ENCODE data around the gene ARSD. TPM values are rescaled to one million over a fixed set of nuclear protein-coding genes. Genes with fewer than 3 reads are reported as not detected.
"Not testable (repeated sequence)": the region's sequence is repeated elsewhere in the genome, so short reads cannot be mapped to it uniquely, and the experiment has no call there.

ARSD gene
- polyA plus RNA-seq, 1 of the 3 experiments (the other 2 are of a cell fraction) = 19.8 TPM

- Histone ChIP-seq H3K4me2 (no peak overlapping the region), H4K20me1 (ENCODE audit: insufficient read depth) (no peaks in the 10 kb centered on the region), H3K9ac (no peak overlapping the region), H3K27ac (ENCODE audit: low read depth in 2 of 2, low read length in 1 of 2) (no peak overlapping the region), H3K9me3 (no peaks in the 10 kb centered on the region), H3K27me3 (ENCODE audit: insufficient read depth) (no peaks in the 10 kb centered on the region), H3K4me3 (ENCODE audit: low read depth in 2 of 2, low read length in 1 of 2) (no peak overlapping the region), H3K4me1 (ENCODE audit: control insufficient read depth in 1 of 2, insufficient read depth in 2 of 2, low read depth in 1 of 2, low read length in 1 of 2) (peaks cover 0 to 6% of the 10 kb centered on the region in 2 experiments; a peak in 2 of 4 replicates), H3K79me2 (ENCODE audit: insufficient read depth) (no peaks in the 10 kb centered on the region), H3K9me2 (no peaks in the 10 kb centered on the region), H2AFZ (ENCODE audit: low read depth) (no peak overlapping the region), H3F3A (replicated peaks; ENCODE audit: insufficient read depth) (no peaks in the 10 kb centered on the region), H3K36me3 (replicated peaks in 1 of 2; ENCODE audit: control insufficient read depth in 1 of 2, insufficient read depth in 2 of 2, low read length in 1 of 2) (no peaks in the 10 kb centered on the region)
- ChIA-PET POLR2A (interaction anchor here (1.0 kb wide), 1 partner anchor 30 kb away, joined by 3 read pairs; the partner anchor contains the start of gene ARSD), CTCF (no interaction called here)
- TF ChIP-seq EZH2phosphoT487 (IDR thresholded peaks at IDR 0.05; ENCODE audit: borderline replicate concordance, low read depth) (no peak), EP300 (IDR thresholded peaks at IDR 0.05; ENCODE audit: borderline replicate concordance in 1 of 2, low read depth in 1 of 2, low read length in 1 of 2) (no peak)
- 71% methylated on average over 12 of the region's 13 CpGs for WGBS (ENCODE audit: low lambda C conversion rate)
- DNase-seq = no peak
Observed at GRCh38 chrX:2898846-2899512, 30.2 kb downstream of the ARSD start.

DNA sequence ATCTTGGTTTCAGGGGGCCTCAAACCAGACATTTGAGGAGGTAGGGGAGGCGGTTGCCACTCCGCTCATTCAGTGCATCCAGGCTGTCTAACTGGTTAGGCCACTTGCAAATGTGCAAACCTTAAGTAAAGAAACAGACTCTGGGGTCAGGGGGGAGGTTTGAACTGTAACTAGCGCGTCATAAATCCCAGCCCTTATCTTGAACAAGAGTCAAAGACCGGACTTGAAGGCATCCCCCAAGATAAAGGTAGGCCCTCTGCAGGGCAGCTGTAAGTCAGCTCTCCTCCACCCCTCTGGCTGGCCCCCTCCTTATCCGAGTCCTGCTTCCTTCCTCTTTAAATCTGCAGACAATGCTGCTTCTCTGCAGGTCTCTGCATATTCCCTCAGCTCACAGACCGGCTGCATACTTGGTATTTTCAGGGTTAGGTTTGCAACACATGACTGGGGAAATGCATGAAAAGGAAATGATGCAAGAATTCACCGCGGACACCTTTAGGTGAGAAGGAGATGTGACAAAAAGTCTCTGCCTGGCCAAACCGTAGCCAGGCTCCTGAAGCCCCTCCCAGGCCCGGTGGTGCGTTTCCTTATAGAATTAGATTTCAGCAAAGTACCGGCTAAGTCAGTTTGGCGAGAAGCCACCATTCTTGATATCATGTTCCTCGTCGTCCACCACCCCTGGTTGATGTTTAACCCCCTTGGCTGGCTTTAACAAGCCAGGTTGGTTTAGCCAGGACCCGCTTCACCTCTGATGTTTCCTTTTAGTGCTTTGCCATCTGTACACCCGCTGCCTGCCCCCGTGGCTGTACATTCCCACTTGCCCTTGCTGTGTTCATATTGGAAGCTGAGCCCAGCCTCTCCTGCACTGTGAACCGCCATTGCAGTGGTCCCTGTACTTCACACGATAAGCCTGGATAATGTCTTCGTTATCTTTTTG, 31.2 kb downstream of the ARSD start:
- DNase-seq; H3K9me3 ChIP-seq; CTCF ChIA-PET; H3K9me2 ChIP-seq; H3K36me3 ChIP-seq (replicated peaks in 1 of 2; ENCODE audit: control insufficient read depth in 1 of 2, insufficient read depth in 2 of 2, low read length in 1 of 2); H3K4me3 ChIP-seq (ENCODE audit: low read depth in 2 of 2, low read length in 1 of 2); H4K20me1 ChIP-seq (ENCODE audit: insufficient read depth); H2AFZ ChIP-seq (ENCODE audit: low read depth); H3K79me2 ChIP-seq (ENCODE audit: insufficient read depth); H3K27me3 ChIP-seq (ENCODE audit: insufficient read depth); H3K27ac ChIP-seq (ENCODE audit: low read depth in 2 of 2, low read length in 1 of 2); H3K4me1 ChIP-seq (ENCODE audit: control insufficient read depth in 1 of 2, insufficient read depth in 2 of 2, low read depth in 1 of 2, low read length in 1 of 2); H3K9ac ChIP-seq; H3F3A ChIP-seq (replicated peaks; ENCODE audit: insufficient read depth); H3K4me2 ChIP-seq: not testable (repeated sequence)
- POLR2A ChIA-PET = interaction anchor here (1.0 kb wide), 1 partner anchor 31 kb away, joined by 3 read pairs; the partner anchor contains the start of gene ARSD
- WGBS (ENCODE audit: low lambda C conversion rate) = 67% methylated on average over 22 of the region's 22 CpGs

DNA sequence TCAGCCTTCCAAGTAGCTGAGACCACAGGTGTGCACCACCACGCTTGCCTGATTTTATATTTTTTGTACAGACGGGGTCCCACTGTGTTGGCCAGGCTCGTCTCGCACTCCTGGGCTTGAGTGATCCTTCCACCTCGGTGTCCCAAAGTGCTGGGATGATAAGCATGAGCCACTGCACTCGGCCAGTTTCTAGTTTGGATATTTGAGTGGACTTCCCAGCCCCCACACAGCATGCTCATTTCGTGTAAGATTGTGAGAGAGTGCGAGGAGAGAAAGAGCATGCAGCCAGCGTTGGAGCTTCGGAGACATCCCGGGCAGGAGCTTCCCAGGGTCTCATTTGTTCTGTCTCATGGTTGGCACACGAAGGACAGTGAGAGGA, 31.8 kb downstream of the ARSD start:
- Histone ChIP-seq H3K9me2 (no peaks in the 10 kb centered on the region), H3K27me3 (ENCODE audit: insufficient read depth) (no peaks in the 10 kb centered on the region), H3F3A (replicated peaks; ENCODE audit: insufficient read depth) (no peaks in the 10 kb centered on the region), H3K4me3 (ENCODE audit: low read depth in 2 of 2, low read length in 1 of 2) (no peak overlapping the region), H3K36me3 (replicated peaks in 1 of 2; ENCODE audit: control insufficient read depth in 1 of 2, insufficient read depth in 2 of 2, low read length in 1 of 2) (no peaks in the 10 kb centered on the region), H3K27ac (ENCODE audit: low read depth in 2 of 2, low read length in 1 of 2) (no peak overlapping the region), H3K9ac (no peak overlapping the region), H3K79me2 (ENCODE audit: insufficient read depth) (no peaks in the 10 kb centered on the region), H3K4me2 (no peak overlapping the region), H3K4me1 (ENCODE audit: control insufficient read depth in 1 of 2, insufficient read depth in 2 of 2, low read depth in 1 of 2, low read length in 1 of 2) (peaks cover 0 to 6% of the 10 kb centered on the region in 2 experiments; a peak in 2 of 4 replicates), H2AFZ (ENCODE audit: low read depth) (no peak overlapping the region), H3K9me3 (no peaks in the 10 kb centered on the region), H4K20me1 (ENCODE audit: insufficient read depth) (no peaks in the 10 kb centered on the region)
- no peak for DNase-seq
- 72% methylated on average over 12 of the region's 12 CpGs for WGBS (ENCODE audit: low lambda C conversion rate)
- TF ChIP-seq MXI1 (IDR thresholded peaks at IDR 0.05; ENCODE audit: low read depth, low read length) = no peak
- no peak for TF ChIP-seq TAF1 (IDR thresholded peaks at IDR 0.05; ENCODE audit: borderline replicate concordance, low read depth, low read length)
- no peak for TF ChIP-seq NRF1 (IDR thresholded peaks at IDR 0.05; ENCODE audit: low read depth, low read length)
- TF ChIP-seq RAD21 (IDR thresholded peaks at IDR 0.05; ENCODE audit: low read length) = no peak
- TF ChIP-seq, protein P1, sequence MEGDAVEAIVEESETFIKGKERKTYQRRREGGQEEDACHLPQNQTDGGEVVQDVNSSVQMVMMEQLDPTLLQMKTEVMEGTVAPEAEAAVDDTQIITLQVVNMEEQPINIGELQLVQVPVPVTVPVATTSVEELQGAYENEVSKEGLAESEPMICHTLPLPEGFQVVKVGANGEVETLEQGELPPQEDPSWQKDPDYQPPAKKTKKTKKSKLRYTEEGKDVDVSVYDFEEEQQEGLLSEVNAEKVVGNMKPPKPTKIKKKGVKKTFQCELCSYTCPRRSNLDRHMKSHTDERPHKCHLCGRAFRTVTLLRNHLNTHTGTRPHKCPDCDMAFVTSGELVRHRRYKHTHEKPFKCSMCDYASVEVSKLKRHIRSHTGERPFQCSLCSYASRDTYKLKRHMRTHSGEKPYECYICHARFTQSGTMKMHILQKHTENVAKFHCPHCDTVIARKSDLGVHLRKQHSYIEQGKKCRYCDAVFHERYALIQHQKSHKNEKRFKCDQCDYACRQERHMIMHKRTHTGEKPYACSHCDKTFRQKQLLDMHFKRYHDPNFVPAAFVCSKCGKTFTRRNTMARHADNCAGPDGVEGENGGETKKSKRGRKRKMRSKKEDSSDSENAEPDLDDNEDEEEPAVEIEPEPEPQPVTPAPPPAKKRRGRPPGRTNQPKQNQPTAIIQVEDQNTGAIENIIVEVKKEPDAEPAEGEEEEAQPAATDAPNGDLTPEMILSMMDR (IDR thresholded peaks at IDR 0.05) = no peak
- TF ChIP-seq, protein P2, sequence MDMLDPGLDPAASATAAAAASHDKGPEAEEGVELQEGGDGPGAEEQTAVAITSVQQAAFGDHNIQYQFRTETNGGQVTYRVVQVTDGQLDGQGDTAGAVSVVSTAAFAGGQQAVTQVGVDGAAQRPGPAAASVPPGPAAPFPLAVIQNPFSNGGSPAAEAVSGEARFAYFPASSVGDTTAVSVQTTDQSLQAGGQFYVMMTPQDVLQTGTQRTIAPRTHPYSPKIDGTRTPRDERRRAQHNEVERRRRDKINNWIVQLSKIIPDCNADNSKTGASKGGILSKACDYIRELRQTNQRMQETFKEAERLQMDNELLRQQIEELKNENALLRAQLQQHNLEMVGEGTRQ (IDR thresholded peaks at IDR 0.05; ENCODE audit: borderline replicate concordance, low read depth, low read length) = no peak
- no peak for TF ChIP-seq EZH2phosphoT487 (IDR thresholded peaks at IDR 0.05; ENCODE audit: borderline replicate concordance, low read depth)
- no peak for TF ChIP-seq ELF1 (IDR thresholded peaks at IDR 0.05)
- no peak for TF ChIP-seq RFX5 (IDR thresholded peaks at IDR 0.05; ENCODE audit: low read length)
- TF ChIP-seq SMC3 (IDR thresholded peaks at IDR 0.05; ENCODE audit: low read depth, low read length) = no peak
- ChIA-PET POLR2A (no interaction called here), CTCF (no interaction called here)

All from SK-N-SH (cell line).